PC-9 (cell line): ENCODE data around the gene AGAP1. TPM values are rescaled to one million over a fixed set of nuclear protein-coding genes. Genes with fewer than 3 reads are reported as not detected.

Experiments
- BruUV-seq: library from RNA; stranded (reverse); fragments of 400-500 nt; replicated peaks from 2 replicates; lab custom pipeline; 2021; lab: Mats Ljungman, UMichigan
- CTCF ChIA-PET: fragments of 300-600 bp; sonication (Branson Sonifier 250); formaldehyde crosslinking; loops from one replicate; lab custom pipeline; 2022; ENCODE audit warnings: antibody characterized with exemption; lab: Charles Lee
- POLR2A ChIA-PET: fragments of 300-600 bp; sonication (Branson Sonifier 250); formaldehyde crosslinking; loops from one replicate; lab custom pipeline; 2022; ENCODE audit warnings: antibody characterized with exemption; ENCODE audit not compliant: unreplicated experiment; lab: Charles Lee
- DNase-seq, 2 experiments: peaks; one replicate each; pipeline versions ENCODE4 v3.0.0 to v3.0.0-alpha.2; 2015 to 2022; ENCODE audit warnings: mixed read lengths in 1 of 2
- H2AFZ ChIP-seq: fragments of 200-600 bp; sonication (generic); 2 replicates; pipeline ENCODE4 v1.8.1; 2017; ENCODE audit warnings: antibody characterized with exemption
- H3F3A ChIP-seq: fragments of 200-600 bp; sonication (generic); 2 replicates; pipeline ENCODE4 v1.8.1; 2017; ENCODE audit warnings: antibody characterized with exemption, mild to moderate bottlenecking, low read depth; ENCODE audit not compliant: insufficient read depth
- H3K27ac ChIP-seq: fragments of 200-600 bp; sonication (generic); 2 replicates; pipeline ENCODE4 v1.6.1; 2016; ENCODE audit warnings: mixed run types
- H3K27me3 ChIP-seq: fragments of 200-600 bp; sonication (generic); 2 replicates; pipeline ENCODE4 v1.6.1; 2016; ENCODE audit warnings: low read depth, mixed run types; ENCODE audit not compliant: insufficient read depth
- H3K36me3 ChIP-seq: fragments of 200-600 bp; sonication (generic); 2 replicates; pipeline ENCODE4 v1.6.1; 2016; ENCODE audit warnings: low read depth, mixed run types
- H3K4me1 ChIP-seq: fragments of 200-600 bp; sonication (generic); replicated peaks from 2 replicates; pipeline ENCODE4 v1.6.1; 2016; ENCODE audit warnings: mixed run types; ENCODE audit not compliant: insufficient read depth
- H3K4me2 ChIP-seq: fragments of 200-600 bp; sonication (generic); 2 replicates; pipeline ENCODE4 v1.6.1; 2017; ENCODE audit warnings: mixed run types
- H3K4me3 ChIP-seq: fragments of 200-600 bp; sonication (generic); 2 replicates; pipeline ENCODE4 v1.6.1; 2016; ENCODE audit warnings: mixed run types
- H3K79me2 ChIP-seq: fragments of 200-600 bp; sonication (generic); 2 replicates; pipeline ENCODE4 v1.6.1; 2017; ENCODE audit warnings: low read depth, mixed run types
- H3K9me2 ChIP-seq: fragments of 200-600 bp; sonication (generic); 2 replicates; pipeline ENCODE4 v1.8.1; 2017; ENCODE audit warnings: mild to moderate bottlenecking; ENCODE audit not compliant: insufficient read depth
- H3K9me3 ChIP-seq: fragments of 200-600 bp; sonication (generic); 2 replicates; pipeline ENCODE4 v1.8.1; 2016; ENCODE audit warnings: low read depth; ENCODE audit not compliant: insufficient read depth
- H4K20me1 ChIP-seq: fragments of 200-600 bp; sonication (generic); 2 replicates; pipeline ENCODE4 v1.8.1; 2017; ENCODE audit not compliant: insufficient read depth
- EZH2 ChIP-seq: fragments of 200-600 bp; sonication (generic); IDR thresholded peaks from 2 replicates; pipeline ENCODE4 v1.8.0; 2017; ENCODE audit warnings: antibody characterized with exemption, low read depth
- intact Hi-C: fragments of 100-400 bp; cut with micrococcal nuclease; formaldehyde crosslinking; loops from one replicate; pipeline ENCODE4 v1.10.0; 2022; ENCODE audit not compliant: unreplicated experiment
- total RNA-seq: library from RNA; stranded (reverse); gene quantifications from 2 replicates; pipeline ENCODE4 v1.2.3, GENCODE V29; 2021
- TF ChIP-seq, protein P1 (sequence below): fragments of 200-600 bp; sonication (generic); conservative IDR thresholded peaks from 2 replicates; pipeline ENCODE4 v1.6.1; 2017; ENCODE audit warnings: mixed run types, antibody characterized with exemption, mild to moderate bottlenecking, moderate library complexity

The AGAP1 gene
- total RNA-seq, 1 experiment from 2014 or later, result 91.4 TPM

DNA sequence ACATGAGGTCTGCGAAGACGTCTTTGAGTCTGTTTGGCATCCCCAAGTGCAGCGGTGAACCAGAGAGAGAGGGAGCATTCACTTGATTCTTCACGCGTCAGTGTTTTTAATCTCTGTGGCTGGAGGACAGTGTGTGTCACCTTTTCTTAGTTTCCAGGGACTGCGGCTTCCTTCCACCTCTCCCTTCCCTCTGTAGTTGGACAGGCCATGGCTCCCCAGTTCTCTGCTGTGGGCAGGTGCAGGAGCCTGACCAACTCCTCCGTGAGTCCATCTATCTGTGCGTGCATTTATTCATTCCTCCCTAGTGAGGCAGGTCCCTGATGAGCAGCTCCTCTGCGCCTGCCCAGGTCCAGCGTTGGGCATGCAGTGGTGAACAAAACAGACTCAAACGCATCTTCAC is 42.9 kb downstream of the AGAP1 start:
- POLR2A ChIA-PET, result no interaction called here
- peaks cover 56% of the 10 kb centered on the region for H4K20me1 ChIP-seq
- no peak overlapping the region for H3K4me2 ChIP-seq
- no TSS peak for BruUV-seq
- no peaks in the 10 kb centered on the region for H3K27me3 ChIP-seq
- peaks cover 12% of the 10 kb centered on the region; the same call in 1 of the 2 replicates for H3F3A ChIP-seq
- 0 out of 2 replicates have a peak, but pooled peaks cover 2% of the 10 kb centered on the region for H3K36me3 ChIP-seq
- peaks cover 96% of the 10 kb centered on the region for H3K79me2 ChIP-seq
- no peak overlapping the region for H3K4me3 ChIP-seq
- H2AFZ ChIP-seq, result no peak overlapping the region
- peaks cover 2% of the 10 kb centered on the region for H3K4me1 ChIP-seq
- DNase-seq, result no peak
- CTCF ChIA-PET, result no interaction called here
- H3K9me2 ChIP-seq, result no peaks in the 10 kb centered on the region
- no peak overlapping the region for H3K27ac ChIP-seq
- intact Hi-C loops, result no loop called here
- no peaks in the 10 kb centered on the region for H3K9me3 ChIP-seq
- TF ChIP-seq, protein P1, sequence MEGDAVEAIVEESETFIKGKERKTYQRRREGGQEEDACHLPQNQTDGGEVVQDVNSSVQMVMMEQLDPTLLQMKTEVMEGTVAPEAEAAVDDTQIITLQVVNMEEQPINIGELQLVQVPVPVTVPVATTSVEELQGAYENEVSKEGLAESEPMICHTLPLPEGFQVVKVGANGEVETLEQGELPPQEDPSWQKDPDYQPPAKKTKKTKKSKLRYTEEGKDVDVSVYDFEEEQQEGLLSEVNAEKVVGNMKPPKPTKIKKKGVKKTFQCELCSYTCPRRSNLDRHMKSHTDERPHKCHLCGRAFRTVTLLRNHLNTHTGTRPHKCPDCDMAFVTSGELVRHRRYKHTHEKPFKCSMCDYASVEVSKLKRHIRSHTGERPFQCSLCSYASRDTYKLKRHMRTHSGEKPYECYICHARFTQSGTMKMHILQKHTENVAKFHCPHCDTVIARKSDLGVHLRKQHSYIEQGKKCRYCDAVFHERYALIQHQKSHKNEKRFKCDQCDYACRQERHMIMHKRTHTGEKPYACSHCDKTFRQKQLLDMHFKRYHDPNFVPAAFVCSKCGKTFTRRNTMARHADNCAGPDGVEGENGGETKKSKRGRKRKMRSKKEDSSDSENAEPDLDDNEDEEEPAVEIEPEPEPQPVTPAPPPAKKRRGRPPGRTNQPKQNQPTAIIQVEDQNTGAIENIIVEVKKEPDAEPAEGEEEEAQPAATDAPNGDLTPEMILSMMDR, result no peak
- no peak for TF ChIP-seq EZH2

DNA sequence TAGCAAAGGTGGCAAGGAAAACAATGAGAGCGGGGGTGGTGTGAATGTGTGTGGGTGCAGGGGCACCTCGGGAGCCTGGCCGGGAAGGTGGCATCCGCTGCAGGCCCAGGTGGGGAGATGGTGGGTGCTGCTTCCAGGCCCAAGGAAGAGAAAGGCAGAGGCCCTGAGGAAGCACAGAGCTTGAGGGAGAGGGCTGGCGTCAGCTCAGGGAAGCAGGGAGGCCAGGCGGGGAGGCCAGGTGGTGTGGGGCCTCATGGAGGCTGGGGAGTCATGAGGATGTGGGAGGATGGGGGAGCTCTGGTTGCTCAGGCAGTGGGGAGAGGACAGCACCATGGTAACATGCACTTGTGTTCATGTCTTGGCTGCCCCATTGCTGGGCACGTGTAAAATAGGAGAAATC is 43.3 kb downstream of the AGAP1 start:
- DNase-seq, result no peak
- Histone ChIP-seq H3K9me2 (no peaks in the 10 kb centered on the region), H3F3A (peaks cover 15% of the 10 kb centered on the region), H3K27me3 (no peaks in the 10 kb centered on the region), H4K20me1 (peaks cover 51% of the 10 kb centered on the region), H3K4me3 (no peak overlapping the region), H3K4me1 (peaks cover 7% of the 10 kb centered on the region), H3K9me3 (no peaks in the 10 kb centered on the region), H3K27ac (no peak overlapping the region), H2AFZ (no peak overlapping the region), H3K36me3 (0 out of 2 replicates have a peak, but pooled peaks cover 4% of the 10 kb centered on the region), H3K79me2 (peaks cover 96% of the 10 kb centered on the region), H3K4me2 (no peak overlapping the region)
- TF ChIP-seq EZH2, result no peak
- TF ChIP-seq, protein P1, result no peak
- BruUV-seq, result no TSS peak
- ChIA-PET POLR2A (no interaction called here), CTCF (no interaction called here)
- intact Hi-C loops, result no loop called here

DNA sequence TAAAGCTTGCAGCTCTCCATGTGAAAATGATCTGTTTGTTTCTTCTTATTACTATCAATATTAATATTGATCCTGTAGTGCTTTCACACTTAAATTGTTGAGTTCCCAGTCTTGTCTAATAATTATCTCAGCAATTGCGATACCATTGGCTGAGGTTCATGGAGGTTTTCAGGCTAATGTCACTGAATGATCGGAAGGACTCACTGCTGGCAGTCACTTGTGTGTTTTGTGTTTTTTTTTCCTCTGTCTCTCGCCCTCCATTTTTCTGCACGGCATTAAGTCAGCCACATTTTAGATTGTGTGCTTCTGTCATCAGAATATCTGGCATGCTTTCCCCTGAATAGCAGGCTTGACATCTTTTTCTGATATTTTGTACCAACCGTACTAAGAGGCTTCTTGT is 43.7 kb downstream of the AGAP1 start:
- H3K4me2 ChIP-seq, result no peak overlapping the region
- POLR2A ChIA-PET, result no interaction called here
- no peaks in the 10 kb centered on the region for H3K9me2 ChIP-seq
- no TSS peak for BruUV-seq
- peaks cover 47% of the 10 kb centered on the region for H4K20me1 ChIP-seq
- H3K36me3 ChIP-seq, result 0 out of 2 replicates have a peak, but pooled peaks cover 4% of the 10 kb centered on the region
- intact Hi-C loops, result no loop called here
- peaks cover 15% of the 10 kb centered on the region for H3F3A ChIP-seq
- no peaks in the 10 kb centered on the region for H3K27me3 ChIP-seq
- H3K79me2 ChIP-seq, result peaks cover 96% of the 10 kb centered on the region
- no peak overlapping the region for H3K27ac ChIP-seq
- H3K9me3 ChIP-seq, result no peaks in the 10 kb centered on the region
- no peak overlapping the region for H2AFZ ChIP-seq
- peaks cover 11% of the 10 kb centered on the region for H3K4me1 ChIP-seq
- CTCF ChIA-PET, result no interaction called here
- no peak overlapping the region for H3K4me3 ChIP-seq
- DNase-seq, result no peak
- TF ChIP-seq, protein P1, result no peak
- TF ChIP-seq EZH2, result no peak
